ENCODE data around the gene AGMAT.

The AGMAT gene

GRCh38 chr1:15557594-15557993 is 27.3 kb downstream of the AGMAT start:
- no peak for DNase-seq

DNA sequence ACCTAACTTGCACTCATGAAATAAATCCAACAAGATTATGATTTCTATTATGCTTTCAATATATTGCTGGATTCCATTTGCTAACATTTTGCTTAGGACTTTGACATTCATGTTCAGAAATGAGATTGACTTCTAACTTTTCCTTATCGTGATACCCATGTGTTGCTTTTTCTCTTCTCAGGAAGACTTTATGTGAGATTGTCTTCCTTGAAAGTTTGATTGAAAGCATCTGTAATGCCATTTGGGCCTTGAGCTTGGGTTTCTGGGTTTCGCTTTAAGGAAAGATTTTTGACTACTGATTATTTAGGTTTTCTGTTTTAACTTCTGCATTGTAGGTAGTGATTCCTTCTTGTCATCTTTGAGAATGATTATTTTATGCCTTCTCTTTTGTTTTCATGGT is 27.8 kb downstream of the AGMAT start:
- DNase-seq: no peak

- no peak for DNase-seq
Observed at GRCh38 chr1:15550573-15550972, 34.3 kb downstream of the AGMAT start.

DNA sequence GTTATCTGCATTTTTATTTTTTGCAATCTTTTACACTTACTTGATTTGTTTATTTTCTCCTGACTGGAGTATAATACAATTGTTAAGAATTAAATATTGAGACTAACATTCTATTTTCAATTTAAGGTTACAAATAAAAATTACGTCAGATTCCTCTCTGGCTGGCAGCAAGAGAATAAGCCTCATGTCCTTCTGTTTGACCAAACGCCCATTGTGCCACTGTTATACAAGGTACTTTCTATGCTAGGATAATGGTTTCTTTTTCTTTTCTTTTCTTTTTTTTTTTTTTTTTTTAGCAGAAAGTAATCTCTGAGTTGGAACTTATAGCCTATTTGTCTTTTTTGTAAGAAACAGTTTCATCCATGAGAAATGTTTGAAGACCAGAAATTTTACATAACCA is 38.2 kb downstream of the AGMAT start:
- DNase-seq: no peak

DNA sequence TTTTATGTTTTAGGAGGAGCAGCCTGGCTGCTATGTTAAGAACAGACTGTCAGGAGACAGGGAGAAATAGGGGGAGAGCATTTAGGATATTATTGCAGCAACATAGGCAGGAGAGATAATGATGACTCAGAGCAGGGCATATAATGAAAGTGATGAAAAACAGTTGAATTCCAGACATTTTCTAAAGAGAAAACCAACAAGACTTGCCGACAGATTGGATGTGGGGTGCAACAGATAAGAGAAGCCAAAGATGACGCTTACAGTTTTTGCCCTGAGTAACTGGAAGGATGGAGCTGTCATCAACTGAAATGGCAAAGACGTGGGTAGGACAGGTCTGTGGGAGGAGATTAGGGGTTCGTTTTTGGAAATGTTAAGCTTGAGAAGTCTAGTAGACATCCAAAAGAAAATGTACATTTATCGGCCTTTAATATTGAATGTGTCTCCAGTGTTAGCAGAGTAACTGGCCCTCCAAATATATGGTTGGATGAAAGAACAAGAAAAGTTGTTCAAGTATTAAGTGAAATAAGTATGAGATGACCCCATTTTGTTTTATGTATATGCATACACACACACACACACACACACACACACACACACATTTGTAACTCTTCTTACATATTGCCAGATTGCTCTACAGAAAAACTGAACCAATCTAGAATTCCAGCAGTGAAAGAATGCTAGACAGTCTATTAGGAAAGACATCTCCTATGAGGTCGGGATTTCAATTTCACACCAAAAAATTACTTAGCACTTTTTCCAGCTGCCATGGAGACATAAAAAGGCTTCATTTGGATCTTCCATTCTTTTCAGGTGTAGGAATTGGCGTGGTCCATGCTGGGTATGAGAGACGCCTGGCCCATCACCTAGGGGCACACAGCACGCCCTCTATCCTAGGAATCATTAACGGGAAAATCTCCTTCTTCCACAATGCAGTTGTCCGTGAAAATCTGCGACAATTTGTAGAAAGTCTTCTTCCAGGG is 41.0 kb downstream of the AGMAT start:
- no peak for DNase-seq

DNA sequence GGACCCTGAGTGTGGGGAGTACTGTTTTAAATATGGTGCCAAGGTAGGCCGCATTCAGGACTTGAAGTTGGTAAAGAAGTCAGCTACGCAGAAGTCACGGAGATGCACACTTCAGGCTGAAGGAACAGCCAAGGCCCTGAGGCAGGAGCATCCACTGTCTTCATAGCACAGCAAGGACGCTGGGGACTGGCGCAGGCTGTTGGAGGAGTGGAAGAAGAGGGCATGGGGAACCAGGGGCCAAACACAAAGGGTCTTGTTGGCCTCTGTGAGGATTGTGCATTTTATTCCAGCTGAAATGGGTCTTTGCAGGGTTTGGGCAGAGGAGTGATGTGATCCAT is 41.6 kb downstream of the AGMAT start:
- DNase-seq: no peak

DNA sequence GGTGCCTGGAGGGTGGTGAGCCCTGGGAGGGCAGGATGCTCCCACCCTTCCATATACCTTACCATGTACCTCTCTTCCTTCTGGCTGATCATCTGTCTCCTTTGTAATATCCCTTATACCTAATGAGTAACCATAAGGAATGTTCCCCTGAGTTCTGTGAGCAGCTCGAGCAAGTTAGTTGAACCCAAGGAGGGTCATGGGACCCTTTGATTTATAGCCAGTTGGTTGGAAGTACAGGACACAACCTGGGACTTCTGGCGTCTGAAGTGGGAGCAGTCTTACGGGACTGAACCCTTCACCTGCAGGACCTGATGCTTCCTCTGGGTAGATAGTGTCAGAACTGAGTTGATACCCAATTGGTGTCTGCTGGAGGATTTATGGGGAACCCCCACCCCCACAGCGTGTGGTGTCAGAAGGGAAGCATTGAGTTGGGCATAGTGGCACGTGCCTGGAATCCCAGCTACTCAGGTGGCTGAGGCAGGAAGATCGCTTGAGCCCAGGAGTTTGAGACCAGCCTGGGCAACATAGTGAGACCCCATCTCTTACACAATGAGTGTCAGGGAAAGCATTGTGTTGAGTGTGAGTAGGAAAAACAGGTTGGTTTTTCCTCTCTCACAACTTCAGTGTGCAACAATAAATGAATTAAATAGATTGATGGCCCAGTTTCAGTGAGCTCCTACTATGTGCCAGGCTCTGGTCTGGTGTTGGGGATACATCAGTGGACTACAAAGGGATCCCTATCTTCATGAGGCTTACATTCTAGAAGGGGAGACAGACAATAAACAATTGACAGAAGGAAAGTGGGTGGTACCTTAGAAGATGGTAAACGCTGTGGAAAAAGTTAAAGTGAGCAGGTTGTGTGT is 42.2 kb downstream of the AGMAT start:
- DNase-seq: no peak

GRCh38 chr1:15541231-15541792 is 43.5 kb downstream of the AGMAT start:
- no peak for DNase-seq

- DNase-seq: no peak
Observed at GRCh38 chr1:15540186-15540585, 44.7 kb downstream of the AGMAT start.

DNA sequence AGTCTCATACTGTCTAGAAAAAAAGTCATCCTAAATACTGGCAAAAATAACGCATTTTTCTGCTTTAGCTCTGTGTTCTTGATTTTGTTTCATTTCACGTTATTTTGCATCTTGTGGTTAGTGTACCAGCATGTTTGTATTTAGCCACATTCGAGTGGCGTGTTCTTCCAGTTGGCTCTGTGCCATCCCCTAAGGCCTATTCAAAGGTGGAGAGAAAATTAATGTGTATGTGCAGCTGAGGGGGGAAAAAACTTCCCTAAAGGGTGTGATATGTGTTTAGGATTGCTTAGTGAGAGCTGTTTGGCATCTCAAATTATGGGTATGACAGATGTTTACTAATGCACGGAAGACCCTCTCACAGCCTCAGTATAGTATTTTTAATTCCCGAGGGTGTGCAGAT is 46.1 kb downstream of the AGMAT start:
- no peak for DNase-seq

GRCh38 chr1:15531682-15532081 is 53.2 kb downstream of the AGMAT start:
- peak; percentile 5 for DNase-seq

DNA sequence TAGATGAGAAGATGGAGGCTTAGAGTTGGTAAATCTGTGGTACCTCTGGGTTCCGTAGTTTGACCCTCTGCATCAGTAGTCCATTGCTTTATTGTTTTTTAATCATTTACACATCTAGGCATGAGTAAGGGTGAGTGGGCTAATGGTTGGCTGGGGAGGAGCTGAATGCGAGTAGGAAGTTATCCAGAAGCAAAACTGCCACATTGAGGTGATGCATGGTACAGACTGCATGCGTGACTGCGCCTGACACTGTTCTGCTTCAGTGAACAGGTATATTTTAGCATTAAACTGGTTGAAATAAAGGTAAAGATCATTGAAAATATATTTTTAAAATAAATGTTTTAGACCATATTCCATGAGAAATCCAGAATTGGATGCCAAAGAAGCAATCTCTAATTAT is 53.8 kb downstream of the AGMAT start:
- DNase-seq: no peak

- peak; percentile 100 for DNase-seq
Observed at GRCh38 chr1:15526490-15527339, 58.1 kb downstream of the AGMAT start, which contains the start of gene DNAJC16. Gene DNAJC16 (plus strand): TSS chr1:15526848. CDS start chr1:15529106, 2,258 bp downstream.

- DNase-seq: no peak
Observed at GRCh38 chr1:15526021-15526489, 58.8 kb downstream of the AGMAT start.

DNA sequence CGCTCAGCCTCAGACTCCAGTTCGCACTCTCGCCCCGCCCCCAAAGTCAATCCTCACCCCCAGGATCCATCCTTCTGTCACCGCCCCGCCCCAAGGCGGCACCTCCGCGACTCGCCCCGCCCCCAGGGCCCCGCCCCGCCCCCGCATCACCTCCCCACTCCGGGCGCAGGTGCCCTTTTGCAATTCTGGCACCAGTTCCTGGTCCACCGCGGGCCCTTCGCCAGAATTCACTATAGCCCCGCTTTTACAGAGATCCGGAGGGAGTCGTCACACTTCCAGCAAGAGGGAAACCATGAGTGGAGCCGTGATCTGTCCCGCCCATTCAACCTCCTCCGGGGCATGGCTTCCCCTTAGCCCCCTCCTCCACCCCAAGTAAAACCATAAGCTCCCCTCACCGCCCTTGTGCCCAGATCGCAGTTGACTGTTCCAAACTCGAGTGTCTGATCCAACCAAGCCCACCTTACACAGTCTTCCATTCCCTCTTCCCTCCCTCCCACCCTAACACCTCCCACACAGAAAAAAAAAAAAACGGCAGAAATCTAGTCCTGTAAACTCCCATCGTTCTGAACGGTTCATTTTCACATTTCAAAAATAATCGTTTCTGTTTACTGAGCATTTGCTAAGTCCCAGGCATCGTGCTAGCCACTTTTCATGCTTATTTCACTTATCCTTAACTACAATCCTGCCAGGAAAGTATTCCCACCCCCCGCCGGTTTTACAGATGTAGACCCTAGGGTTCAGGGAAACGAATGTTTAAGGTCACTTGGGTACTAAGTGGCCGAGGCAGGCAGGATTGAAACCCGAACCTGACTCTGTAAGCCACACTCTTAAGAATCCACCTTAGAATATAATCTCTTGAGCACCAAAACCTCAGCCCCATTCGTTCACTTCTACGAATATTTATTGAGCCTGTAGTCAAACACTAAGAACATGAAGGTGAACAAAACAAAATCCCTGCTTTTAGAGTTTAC is 59.5 kb downstream of the AGMAT start:
- DNase-seq: no peak

GRCh38 chr1:15524283-15525049 is 60.4 kb downstream of the AGMAT start:
- DNase-seq: peak; percentile 99

- no peak for DNase-seq
Observed at GRCh38 chr1:15524021-15524282, 60.9 kb downstream of the AGMAT start, which contains the start of gene CASP9. Gene CASP9 (minus strand): TSS chr1:15524215. CDS start chr1:15524200, 15 bp downstream.

DNA sequence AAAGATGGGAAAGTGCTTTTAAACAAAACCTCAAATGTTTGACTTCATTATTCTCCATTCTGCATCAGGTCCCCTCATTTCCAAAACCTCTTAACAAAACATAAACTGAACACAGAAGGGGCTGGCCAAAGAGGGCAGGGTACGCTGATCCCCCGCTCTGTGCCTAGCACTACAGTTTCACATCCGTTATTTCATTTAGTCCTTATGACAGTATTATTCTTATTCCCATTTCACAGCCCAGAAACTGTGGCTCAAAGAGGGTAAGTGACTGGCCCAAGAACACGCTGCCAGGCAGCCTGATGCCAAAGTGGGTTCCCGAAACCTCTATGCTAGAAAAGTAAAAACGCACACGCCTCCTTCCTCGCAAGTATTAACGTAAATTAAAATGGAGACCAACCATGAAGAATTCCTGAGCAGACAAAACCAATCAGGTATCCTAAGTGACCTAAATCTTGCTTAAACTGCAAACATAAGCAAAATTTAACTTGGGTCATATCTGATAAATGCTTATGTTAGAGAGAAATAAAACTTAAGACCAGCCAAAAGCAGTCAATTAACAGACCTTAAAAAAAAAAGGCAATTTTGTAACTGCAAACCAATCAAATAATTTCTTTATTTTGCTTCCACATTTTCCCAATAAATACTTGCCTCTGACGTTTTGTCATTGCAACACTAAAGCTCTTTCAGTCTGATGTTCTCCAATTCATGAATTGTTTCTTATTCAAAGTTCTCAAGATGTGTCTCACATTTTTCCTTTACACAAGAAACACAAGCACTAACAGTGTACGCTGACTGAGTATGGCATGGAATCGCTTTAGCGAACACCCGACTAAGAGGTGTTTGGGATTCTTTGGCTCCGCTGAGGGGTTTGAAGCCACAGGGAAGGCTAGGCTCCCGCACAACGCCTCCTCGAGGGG is 61.5 kb downstream of the AGMAT start:
- DNase-seq: peak; percentile 68

DNA sequence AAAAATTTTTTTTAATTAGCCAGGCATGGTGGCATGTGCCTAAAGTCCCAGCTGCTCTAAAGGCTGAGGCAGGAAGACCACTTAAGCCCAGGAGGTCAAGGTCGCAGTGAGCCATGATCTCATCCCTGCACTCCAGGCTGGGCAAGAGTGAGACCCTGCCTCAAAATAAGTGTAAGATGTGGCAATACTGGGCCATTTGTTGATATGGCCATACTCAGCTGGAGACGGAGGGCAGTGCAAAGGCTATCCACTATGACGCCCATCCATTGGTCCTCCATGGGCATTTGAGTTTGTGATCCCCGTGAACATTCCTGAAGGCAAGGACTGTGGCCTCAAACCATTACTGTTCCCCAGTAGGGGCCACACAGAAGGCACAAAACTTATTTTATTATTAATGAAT is 62.3 kb downstream of the AGMAT start:
- no peak for DNase-seq

Measured in inflammatory macrophage treated with lipopolysaccharide for 4 hours (primary cell).